IPS-NIHi7 (cell line): Measurements from ENCODE around the gene CPLX3.
A peak's percentile ranks its signal among the peaks of the same experiment; 100 is the strongest.
"Not testable (repeated sequence)": the region's sequence is repeated elsewhere in the genome, so short reads cannot be mapped to it uniquely, and the experiment has no call there.

Experiments
- DNase-seq: peaks from one replicate; pipeline ENCODE4 v3.0.0; 2012; ENCODE audit warnings: mixed read lengths; ENCODE audit errors: extremely low spot score

Gene CPLX3

DNA sequence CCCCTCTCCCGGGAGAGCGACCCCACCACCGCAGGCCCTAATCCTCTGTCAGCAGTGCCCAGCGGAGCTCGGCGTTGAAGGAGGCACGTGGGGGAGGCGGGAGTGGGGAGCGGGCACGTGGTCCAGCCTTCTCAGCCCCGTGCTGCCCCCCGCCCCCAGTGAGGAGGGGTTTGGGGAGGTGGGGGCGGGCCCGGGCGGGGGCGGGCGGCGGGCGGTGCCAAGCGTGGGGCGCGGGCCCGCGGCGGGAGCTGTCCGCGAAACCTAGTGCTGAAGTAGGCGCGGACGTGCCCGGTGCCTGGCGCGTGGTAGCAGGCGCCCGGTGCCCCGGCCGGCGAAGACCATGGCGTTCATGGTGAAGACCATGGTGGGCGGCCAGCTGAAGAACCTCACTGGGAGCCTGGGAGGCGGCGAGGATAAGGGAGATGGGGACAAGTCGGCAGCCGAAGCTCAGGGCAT, at the start of gene CPLX3:
TSS of gene CPLX3 (plus strand) at position 264 of the 456 bp plus-strand sequence. CDS start at position 341, 77 bp downstream.
- peak; percentile 86 for DNase-seq

GRCh38 chr15:74776821-74777768, 49.3 kb upstream of the CPLX3 start:
- peak; percentile 69 for DNase-seq

GRCh38 chr15:74777769-74778598, 48.4 kb upstream of the CPLX3 start:
- no peak for DNase-seq

GRCh38 chr15:74778599-74778970, 47.8 kb upstream of the CPLX3 start:
- DNase-seq: no peak

DNA sequence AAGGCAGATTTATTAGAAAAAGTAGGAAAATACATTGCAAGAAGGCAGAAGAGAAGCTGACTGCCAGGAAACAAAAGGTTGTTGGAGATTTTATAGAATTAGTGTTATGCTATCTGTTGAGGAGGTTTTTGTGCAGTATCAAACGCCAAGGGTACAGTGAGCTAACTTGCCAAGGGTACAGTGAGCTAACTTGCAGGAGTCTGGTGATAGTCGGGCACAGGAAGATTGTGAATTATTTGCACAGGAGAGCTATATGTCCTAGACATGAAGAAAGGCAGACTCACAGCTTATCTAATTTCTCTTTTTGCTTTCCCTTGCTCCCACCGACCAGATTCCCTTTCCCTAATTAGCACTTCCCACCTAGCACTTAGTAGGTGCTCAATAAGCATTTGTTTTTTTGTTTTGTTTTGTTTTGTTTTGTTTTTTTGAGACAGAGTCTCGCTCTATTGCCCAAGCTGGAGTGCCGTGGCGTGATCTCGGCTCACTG, 47.2 kb upstream of the CPLX3 start:
- DNase-seq: no peak

DNA sequence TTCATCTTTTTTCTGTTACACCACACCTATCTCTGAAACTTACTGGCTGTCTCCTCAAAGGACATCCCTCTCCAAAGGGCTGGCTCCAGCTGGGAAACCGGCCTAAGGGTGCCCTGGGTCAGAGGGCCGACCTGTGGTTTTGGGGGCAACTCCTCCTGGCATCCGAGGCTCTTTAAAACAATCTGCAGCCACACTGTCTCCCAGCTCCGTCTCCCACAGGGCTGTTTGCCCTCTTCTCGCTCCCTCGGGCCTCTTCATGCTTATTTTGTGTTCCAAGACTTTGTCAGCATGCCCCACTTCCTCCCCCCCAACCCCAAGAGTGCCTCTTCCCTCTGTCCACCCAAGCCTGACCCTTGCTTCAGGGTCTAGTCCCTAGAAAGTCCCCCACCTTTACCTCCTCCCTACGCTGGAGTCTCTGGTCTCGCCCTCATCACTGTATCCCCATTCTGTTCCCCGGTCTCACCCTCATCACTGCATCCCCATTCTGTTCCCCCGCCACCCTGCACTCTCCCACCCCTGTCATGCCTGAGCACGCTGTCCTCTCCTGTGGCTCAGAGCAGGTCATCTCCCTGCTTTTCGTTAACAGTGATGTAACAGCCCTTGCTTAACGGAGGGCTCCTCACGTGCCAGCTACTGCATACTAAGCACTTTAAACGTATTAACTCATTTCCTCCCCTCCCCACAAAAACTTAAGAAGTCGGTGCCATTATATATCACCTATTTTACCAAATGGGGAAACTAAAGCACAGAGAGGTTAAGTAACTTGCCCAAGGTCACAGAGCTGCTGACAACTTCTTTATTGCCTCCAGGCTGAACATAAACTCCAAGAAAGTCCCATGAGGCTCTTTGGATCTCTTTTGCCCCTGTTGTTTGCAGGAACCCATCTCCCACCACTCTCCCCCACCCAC, 45.6 kb upstream of the CPLX3 start:
- no peak for DNase-seq

DNA sequence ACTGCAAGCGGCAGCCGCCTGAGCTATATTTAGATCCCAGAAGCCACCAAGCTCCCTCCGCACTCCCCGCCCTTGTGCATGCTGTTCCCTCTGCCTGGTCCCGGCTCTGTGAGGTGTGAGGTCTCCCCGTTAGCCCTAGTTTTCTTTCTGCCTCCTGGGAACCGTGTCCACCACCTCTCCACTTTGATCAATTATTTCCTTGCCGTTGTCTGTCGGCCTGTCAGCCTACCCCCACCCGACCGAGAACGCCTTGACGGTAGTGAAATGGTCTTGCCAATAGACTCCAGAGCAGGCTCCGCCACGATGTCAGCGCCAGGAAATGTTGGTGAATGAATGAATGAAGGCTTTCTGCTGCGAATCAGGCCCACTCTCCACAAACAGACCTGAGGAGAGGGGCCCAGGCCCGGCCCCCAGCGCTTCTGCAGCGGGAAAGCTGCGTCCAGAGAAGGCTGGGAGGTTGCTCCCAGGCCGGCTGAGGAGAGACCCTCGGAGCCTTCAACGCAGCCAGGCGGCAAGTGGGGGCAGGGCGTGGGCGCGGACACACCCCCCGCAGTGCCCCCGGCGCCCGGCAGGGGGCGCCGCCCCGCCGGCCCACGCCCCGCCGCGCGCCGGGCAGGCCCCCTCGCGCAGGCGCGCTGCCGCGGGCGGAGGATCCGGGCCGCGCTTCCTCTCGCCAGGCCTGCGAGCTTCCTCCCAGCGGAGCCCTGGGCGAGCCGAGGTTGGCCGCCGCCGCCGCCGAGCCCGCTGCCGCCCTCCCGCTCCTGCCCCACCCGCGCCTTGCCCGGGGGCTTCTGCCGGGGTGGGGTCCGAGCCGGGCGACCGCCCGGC, 44.8 kb upstream of the CPLX3 start, which contains the start of gene CSK:
TSS of gene CSK (plus strand) at position 650 of the 828 bp plus-strand sequence. CDS start 16,218 bp downstream, outside the sequence.
- peak; percentile 90 for DNase-seq

- DNase-seq: no peak
Measured at GRCh38 chr15:74782259-74783071, 44.0 kb upstream of the CPLX3 start.

DNA sequence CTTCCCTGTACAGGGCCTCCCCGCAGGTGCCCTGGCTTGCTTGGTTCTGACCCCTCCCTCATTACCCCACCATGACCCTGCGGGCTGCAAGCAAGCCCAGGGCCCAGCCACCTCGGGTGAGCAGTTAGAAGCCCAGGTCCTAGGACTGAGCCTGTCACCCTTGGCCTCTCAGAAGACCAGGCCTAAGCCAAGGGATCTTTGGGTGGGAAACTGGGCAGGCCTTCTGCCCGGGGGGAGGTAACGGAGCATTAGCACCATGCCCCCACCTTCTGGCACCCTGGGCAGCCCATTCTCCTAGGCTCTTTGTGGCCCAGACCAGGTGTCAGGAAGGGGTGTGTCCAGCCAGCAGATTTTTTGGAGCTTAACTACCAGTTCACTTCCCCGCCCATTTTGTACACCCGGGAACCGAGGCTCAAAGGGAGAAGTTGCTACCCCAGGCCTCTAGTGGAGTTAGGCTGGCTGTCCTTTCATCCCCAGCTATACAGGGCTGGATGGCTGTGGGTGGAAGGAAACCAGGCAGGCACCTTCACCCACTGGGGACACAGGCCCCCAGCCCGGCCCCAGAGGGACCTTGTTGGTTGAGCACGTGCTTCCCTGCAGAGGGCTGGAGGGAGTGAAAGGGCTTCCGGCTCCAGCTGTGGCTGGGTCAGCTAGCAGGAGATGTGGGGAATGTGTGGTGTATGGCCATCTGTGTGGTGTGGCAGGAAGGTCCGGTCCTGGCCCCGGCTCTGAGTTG, 43.2 kb upstream of the CPLX3 start:
- no peak for DNase-seq

DNA sequence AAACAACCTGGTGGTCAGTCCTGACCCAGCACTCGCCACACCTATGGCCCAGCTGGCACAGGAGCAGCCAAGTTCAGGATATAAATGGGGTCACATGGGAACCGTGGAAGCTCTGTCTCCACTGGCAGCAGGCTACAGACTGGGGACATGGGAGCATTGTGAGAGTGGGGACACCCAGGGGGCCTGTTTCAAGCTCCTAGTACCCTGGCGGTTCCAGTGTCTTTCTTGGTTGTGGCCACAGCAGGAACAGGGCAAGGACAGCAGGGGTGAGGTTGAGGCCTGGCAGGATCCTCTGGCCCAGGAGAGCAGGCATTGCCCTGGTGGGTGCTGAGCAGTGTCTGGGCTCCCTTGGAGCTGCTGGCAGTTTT, 42.6 kb upstream of the CPLX3 start:
- DNase-seq: no peak

- no peak for DNase-seq
Measured at GRCh38 chr15:74784426-74785193, 41.8 kb upstream of the CPLX3 start.

DNA sequence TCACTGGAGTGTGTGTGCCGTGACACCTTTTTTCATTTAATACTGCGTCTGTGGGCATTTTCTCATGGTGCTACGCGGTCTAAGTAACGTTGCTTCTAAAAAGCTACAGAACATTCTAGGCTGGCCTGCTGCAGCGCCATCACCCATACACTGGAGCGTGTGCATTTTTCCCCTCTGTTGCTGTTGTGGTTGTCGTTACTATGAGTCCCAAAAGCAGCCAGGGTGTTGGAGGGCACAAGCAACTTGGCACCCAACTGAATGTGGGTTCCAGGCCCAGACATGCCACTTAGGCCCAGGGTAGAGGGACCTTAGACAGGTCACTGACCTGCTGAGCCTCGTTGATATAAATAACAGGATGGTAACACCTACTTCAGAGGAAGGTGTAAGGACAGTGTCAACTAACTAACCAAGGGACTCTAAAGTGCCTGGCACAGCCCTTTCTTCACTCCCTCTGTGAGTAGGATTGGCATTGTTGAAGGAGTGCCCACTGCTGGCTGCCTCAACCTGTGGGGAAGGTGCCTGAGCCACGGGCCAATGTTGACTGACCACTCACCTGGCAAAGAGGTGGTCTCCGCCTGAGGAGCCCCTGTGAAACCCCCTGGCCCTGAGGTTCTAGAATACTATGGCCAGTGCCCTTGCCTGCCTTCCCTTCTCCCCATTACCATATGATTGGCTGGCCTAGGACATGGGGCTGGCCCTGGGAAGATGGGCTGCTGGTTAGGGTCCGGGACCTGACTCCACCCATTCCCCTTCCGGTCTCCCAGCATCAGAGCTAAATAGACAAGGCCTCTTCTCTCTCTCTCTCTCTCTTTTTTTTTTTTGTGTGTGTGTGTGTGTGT, 41.0 kb upstream of the CPLX3 start:
- no peak for DNase-seq

- not testable (repeated sequence) for DNase-seq
Measured at GRCh38 chr15:74786081-74786480, 40.3 kb upstream of the CPLX3 start.

DNA sequence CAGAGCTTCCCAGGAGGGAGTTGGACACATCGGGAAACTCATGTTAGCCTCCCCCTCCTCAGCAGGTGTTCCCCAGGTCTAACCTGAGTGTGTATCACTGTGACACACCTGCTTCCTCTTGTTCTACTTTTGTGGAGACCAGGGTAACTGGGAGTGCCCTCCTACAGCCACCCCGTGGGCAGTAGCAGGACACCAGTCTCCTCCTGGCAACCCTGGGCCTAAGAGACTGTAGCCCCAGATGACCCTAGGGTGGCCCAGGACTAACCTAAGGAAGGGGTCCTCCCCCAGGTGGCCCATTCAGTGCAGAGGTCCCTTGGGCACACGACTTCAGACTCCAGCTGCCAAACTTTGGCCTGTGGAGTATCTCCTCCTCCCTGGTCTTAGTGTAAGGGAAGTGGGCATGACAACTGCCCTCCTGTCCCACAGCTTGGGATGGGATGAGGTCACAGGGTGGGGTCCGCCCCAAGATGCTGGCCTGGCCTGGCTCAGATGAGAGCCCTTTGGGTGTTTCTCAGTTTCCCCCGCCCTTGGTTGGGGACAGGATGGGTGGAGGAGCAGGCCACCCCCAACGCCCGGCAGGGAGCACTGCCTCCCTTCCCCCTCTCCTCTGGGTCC, 39.8 kb upstream of the CPLX3 start:
- no peak for DNase-seq

- DNase-seq: peak; percentile 84
Measured at GRCh38 chr15:74787251-74788041, 39.0 kb upstream of the CPLX3 start.
